Neural cell (in vitro differentiated cells): Measurements from ENCODE around the gene AOAH.

Source experiments
- CTCF ChIP-seq: fragments of 450-650 bp; IDR thresholded peaks from 2 replicates; pipeline ENCODE4 v1.5.1; 2014; ENCODE audit warnings: antibody characterized with exemption, mild to moderate bottlenecking, moderate library complexity; ENCODE audit not compliant: poor library complexity, severe bottlenecking
- EZH2 ChIP-seq: fragments of 200-600, 300-800 bp; shearing (Covaris generic), sonication (generic); IDR thresholded peaks from 2 replicates; pipeline ENCODE4 v1.6.1; 2014; ENCODE audit warnings: antibody characterized with exemption, low read length, borderline replicate concordance, mild to moderate bottlenecking; ENCODE audit not compliant: insufficient read depth, poor library complexity, severe bottlenecking
- POLR2AphosphoS5 ChIP-seq: IDR thresholded peaks from 2 replicates; pipeline ENCODE4 v1.6.1; 2012
- RAD21 ChIP-seq: fragments of 450-650 bp; conservative IDR thresholded peaks from 2 replicates; pipeline ENCODE4 v1.6.1; 2014; ENCODE audit warnings: antibody characterized with exemption, mild to moderate bottlenecking, moderate library complexity

- no peak for TF ChIP-seq RAD21
- no peak for TF ChIP-seq EZH2
- no peak for TF ChIP-seq CTCF
- no peak for TF ChIP-seq POLR2AphosphoS5
Observed at GRCh38 chr7:36497775-36498174, 226.5 kb downstream of the AOAH start.
